Thoracic aorta endothelial cell (primary cell): ENCODE data around the gene BICDL2. TPM values are rescaled to one million over a fixed set of nuclear protein-coding genes. Genes with fewer than 3 reads are reported as not detected.

Experiments used
- small RNA-seq: library from RNA; depleted of rRNA; stranded (forward); fragments of <200 nt; gene quantifications from one replicate; pipeline ENCODE3, GENCODE V24; 2012
- total RNA-seq: library from RNA; depleted of rRNA; stranded (reverse); fragments of >200 nt; gene quantifications from 2 replicates; pipeline ENCODE4 v1.2.3, GENCODE V29; 2012

BICDL2 gene
- not detected in 2 replicates for total RNA-seq

GRCh38 chr16:3036726-3037315, at the start of gene BICDL2:
BICDL2 (minus strand) TSS chr16:3036944; CDS start chr16:3035496, 1,448 bp downstream.

GRCh38 chr16:3065069-3065741, 28.5 kb upstream of the BICDL2 start, which contains the start of gene IL32:
IL32 (plus strand) TSS chr16:3065640; CDS start chr16:3065812, 172 bp downstream.

GRCh38 chr16:3045758-3046640, 9.3 kb upstream of the BICDL2 start, which contains the start of gene MMP25:
MMP25 (plus strand) TSS chr16:3046561; CDS start chr16:3046918, 357 bp downstream.

GRCh38 chr16:3023669-3024478, 12.9 kb downstream of the BICDL2 start, which contains the start of the genes HCFC1R1 and THOC6:
HCFC1R1 (minus strand) TSS chr16:3023942; CDS start chr16:3023941, 1 bp downstream.
THOC6 (plus strand) TSS chr16:3024035; CDS start chr16:3024327, 292 bp downstream.

GRCh38 chr16:3020247-3020603, 16.5 kb downstream of the BICDL2 start, which contains the start of gene TNFRSF12A:
TNFRSF12A (plus strand) TSS chr16:3020368; CDS start chr16:3020398, 30 bp downstream.

GRCh38 chr16:3017794-3018506, 18.8 kb downstream of the BICDL2 start, which contains the start of gene CLDN6:
CLDN6 (minus strand) TSS chr16:3018183; CDS start chr16:3016021, 2,162 bp downstream.

GRCh38 chr16:3012828-3013420, 23.8 kb downstream of the BICDL2 start, which contains the start of gene CLDN9:
CLDN9 (plus strand) TSS chr16:3012923; CDS start chr16:3013363, 440 bp downstream.

GRCh38 chr16:2980227-2981176, 56.2 kb downstream of the BICDL2 start, which contains the start of gene PKMYT1:
PKMYT1 (minus strand) TSS chr16:2980446; CDS start chr16:2979657, 789 bp downstream.

Small RNA genes within 50 kb of the gene (small RNA-seq; reads per million reads assigned to genes)
- gene LINC00514 (0.49 reads per million), gene RNU1-22P (0.49 reads per million)

Other genes with a start within 250 kb of the BICDL2 start
- not detected in 2 replicates for gene PRSS33, start 249.4 kb downstream of the BICDL2 start, total RNA-seq
- gene PRSS41, start 238.5 kb downstream of the BICDL2 start, total RNA-seq, result not detected in 2 replicates
- gene PRSS21, start 219.7 kb downstream of the BICDL2 start, total RNA-seq, result 1.8 TPM in 1 of 2 replicates, not detected in the other
- not detected in 2 replicates for gene ZG16B, start 206.6 kb downstream of the BICDL2 start, total RNA-seq
- gene PRSS22, start 178.8 kb downstream of the BICDL2 start, total RNA-seq, result not detected in 2 replicates
- 25.1 and 34.0 TPM in 2 replicates for gene FLYWCH2, start 153.7 kb downstream of the BICDL2 start, total RNA-seq
- 27.5 and 35.5 TPM in 2 replicates for gene FLYWCH1, start 125.0 kb downstream of the BICDL2 start, total RNA-seq
- gene KREMEN2, start 72.7 kb downstream of the BICDL2 start, total RNA-seq, result not detected in 2 replicates
- 10.9 and 18.4 TPM in 2 replicates for gene PAQR4, start 67.6 kb downstream of the BICDL2 start, total RNA-seq
- 15.2 and 27.6 TPM in 2 replicates for gene PKMYT1, start 56.5 kb downstream of the BICDL2 start, total RNA-seq
- not detected in 2 replicates for gene CLDN9, start 24.0 kb downstream of the BICDL2 start, total RNA-seq
- not detected in 2 replicates for gene CLDN6, start 18.8 kb downstream of the BICDL2 start, total RNA-seq
- 62.6 and 76.2 TPM in 2 replicates for gene TNFRSF12A, start 16.6 kb downstream of the BICDL2 start, total RNA-seq
- 7.4 and 9.3 TPM in 2 replicates for gene HCFC1R1, start 13.0 kb downstream of the BICDL2 start, total RNA-seq
- gene THOC6, start 12.9 kb downstream of the BICDL2 start, total RNA-seq, result 19.1 and 27.9 TPM in 2 replicates
- gene MMP25, start 9.6 kb upstream of the BICDL2 start, total RNA-seq, result under 0.01 and 0.07 TPM in 2 replicates
- 45.9 and 55.4 TPM in 2 replicates for gene IL32, start 28.7 kb upstream of the BICDL2 start, total RNA-seq
- gene ZSCAN10, start 62.4 kb upstream of the BICDL2 start, total RNA-seq, result not detected in 2 replicates
- gene ZNF205, start 75.6 kb upstream of the BICDL2 start, total RNA-seq, result 12.0 and 20.7 TPM in 2 replicates
- gene ZNF213, start 98.1 kb upstream of the BICDL2 start, total RNA-seq, result 6.2 and 6.6 TPM in 2 replicates
- gene OR1F1, start 151.3 kb upstream of the BICDL2 start, total RNA-seq, result 0.14 TPM in 1 of 2 replicates, not detected in the other
- gene ZNF200, start 198.2 kb upstream of the BICDL2 start, total RNA-seq, result 11.2 and 14.1 TPM in 2 replicates
- gene MEFV, start 219.7 kb upstream of the BICDL2 start, total RNA-seq, result under 0.01 TPM in 1 of 2 replicates, not detected in the other
- 34.4 and 35.0 TPM in 2 replicates for gene ZNF263, start 246.5 kb upstream of the BICDL2 start, total RNA-seq